ENCODE measurements around the gene EGR2.

EGR2 gene

GRCh38 chr10:62816331-62817120 is at the start of gene EGR2:
TSS of gene EGR2 (minus strand) at chr10:62816366. CDS start at chr10:62816029, 337 bp downstream.
- peak; percentile 76 to 80 for ATAC-seq

GRCh38 chr10:62862447-62862846 is 46.3 kb upstream of the EGR2 start:
- no peak for ATAC-seq

GRCh38 chr10:62861507-62861906 is 45.3 kb upstream of the EGR2 start:
- ATAC-seq: no peak

- ATAC-seq: no peak
These were observed 44.8 kb upstream of the EGR2 start for GRCh38 chr10:62860946-62861345.

GRCh38 chr10:62858364-62858763 is 42.2 kb upstream of the EGR2 start:
- no peak for ATAC-seq

- ATAC-seq: peak; percentile 61 to 63
These were observed 39.9 kb upstream of the EGR2 start for GRCh38 chr10:62856021-62856420.

GRCh38 chr10:62853710-62854109 is 37.5 kb upstream of the EGR2 start:
- ATAC-seq: no peak

GRCh38 chr10:62852961-62853702 is 37.0 kb upstream of the EGR2 start:
- ATAC-seq: peak; percentile 39 to 42

- no peak for ATAC-seq
These were observed 35.3 kb upstream of the EGR2 start for GRCh38 chr10:62851442-62851841.

- ATAC-seq: no peak
These were observed 34.5 kb upstream of the EGR2 start for GRCh38 chr10:62850646-62851045.

- no peak for ATAC-seq
These were observed 31.3 kb upstream of the EGR2 start for GRCh38 chr10:62847433-62847832.

GRCh38 chr10:62844280-62845011 is 28.3 kb upstream of the EGR2 start:
- peak; percentile 32 to 33 for ATAC-seq

- ATAC-seq: no peak
These were observed 27.4 kb upstream of the EGR2 start for GRCh38 chr10:62843600-62843999.

- no peak for ATAC-seq
These were observed 26.8 kb upstream of the EGR2 start for GRCh38 chr10:62842983-62843382.

- no peak for ATAC-seq
These were observed 23.4 kb upstream of the EGR2 start for GRCh38 chr10:62839590-62839989.

- no peak for ATAC-seq
These were observed 15.2 kb upstream of the EGR2 start for GRCh38 chr10:62831346-62831745.

GRCh38 chr10:62830679-62831078 is 14.5 kb upstream of the EGR2 start:
- no peak for ATAC-seq

- ATAC-seq: no peak
These were observed 13.5 kb upstream of the EGR2 start for GRCh38 chr10:62829622-62830021.

- ATAC-seq: no peak
These were observed 10.1 kb upstream of the EGR2 start for GRCh38 chr10:62826273-62826672.

- no peak for ATAC-seq
These were observed 4.4 kb upstream of the EGR2 start for GRCh38 chr10:62820586-62820985.

- ATAC-seq: no peak
These were observed 3.2 kb upstream of the EGR2 start for GRCh38 chr10:62819141-62819920.

- ATAC-seq: no peak
These were observed 2.4 kb upstream of the EGR2 start for GRCh38 chr10:62818426-62819011.

Data from activated CD4-positive, CD25-positive, alpha-beta regulatory T cell treated with anti-CD3 and anti-CD28 coated beads, Interleukin-2, amount 50 U/mL, for 24 hours (primary cell).